GM12878 (cell line): Measurements from ENCODE around the gene CELF3. TPM values are rescaled to one million over a fixed set of nuclear protein-coding genes. Genes with fewer than 3 reads are reported as not detected.

ENCODE experiments used
- ATAC-seq: fragments of 200-7000 bp; cut with Tn5 transposase; 3 replicates; pipeline ENCODE4 v1.9.1; 2020; ENCODE audit warnings: mild to moderate bottlenecking, moderate library complexity
- BruUV-seq: library from RNA; stranded (reverse); fragments of 400-500 nt; replicated peaks from 2 replicates; lab custom pipeline; 2021; lab: Mats Ljungman, UMichigan
- CTCF ChIA-PET: fragments of 300-600 bp; sonication (Branson Sonifier 250); formaldehyde crosslinking; extraction: SDS; loops from one replicate; lab custom pipeline; 2021; ENCODE audit warnings: inconsistent platforms; lab: Yijun Ruan, JAX
- POLR2A ChIA-PET: fragments of 350-600 bp; formaldehyde crosslinking; extraction: SDS; loops from one replicate; lab custom pipeline; 2021; ENCODE audit warnings: inconsistent platforms; lab: Charles Lee
- RAD21 ChIA-PET: fragments of 300-600 bp; sonication (Branson Sonifier 250); formaldehyde crosslinking; loops from one replicate; lab custom pipeline; 2023; ENCODE audit warnings: antibody characterized with exemption; ENCODE audit not compliant: unreplicated experiment; lab: Charles Lee
- SMC1A ChIA-PET: fragments of 300-600 bp; sonication (Branson Sonifier 250); formaldehyde crosslinking; loops from one replicate; lab custom pipeline; 2023; ENCODE audit not compliant: unreplicated experiment, uncharacterized antibody; lab: Charles Lee
- DNase-seq: peaks from one replicate; pipeline ENCODE4 v3.0.0-alpha.2; 2011; ENCODE audit warnings: low read depth, low spot score
- FAIRE-seq: peaks from 3 replicates; lab custom pipeline; 2011; peaks lifted over from hg19 to GRCh38; lab: Jason Lieb, UNC
- H2AFZ ChIP-seq: 2 replicates; pipeline ENCODE4 v1.6.0; 2011; ENCODE audit warnings: low read depth, low read length, control low read depth; ENCODE audit not compliant: control insufficient read depth
- H3K27ac ChIP-seq: 2 replicates; pipeline ENCODE4 v1.5.1; 2011; ENCODE audit warnings: control low read depth; ENCODE audit not compliant: control insufficient read depth, insufficient read depth
- H3K27me3 ChIP-seq, 2 experiments: replicated peaks in 1 of 2; 2 replicates each; pipeline versions ENCODE4 v1.6.0 to v1.6.1; 2011; ENCODE audit warnings: low read length in 1 of 2; ENCODE audit not compliant: control insufficient read depth in 2 of 2, insufficient read depth in 2 of 2
- H3K36me3 ChIP-seq, 2 experiments: 2 replicates each; pipeline ENCODE4 v1.5.1; 2011; ENCODE audit warnings: low read length in 1 of 2; ENCODE audit not compliant: control insufficient read depth in 2 of 2, insufficient read depth in 2 of 2
- H3K4me1 ChIP-seq: 2 replicates; pipeline ENCODE4 v1.6.1; 2011; ENCODE audit warnings: mild to moderate bottlenecking, low read length, moderate library complexity, mixed read lengths; ENCODE audit not compliant: control insufficient read depth, insufficient read depth
- H3K4me2 ChIP-seq: 2 replicates; pipeline ENCODE4 v1.6.0; 2011; ENCODE audit warnings: control low read depth; ENCODE audit not compliant: control insufficient read depth, insufficient read depth
- H3K4me3 ChIP-seq: fragments of 200-600 bp; sonication (generic); 2 replicates; pipeline ENCODE4 v1.5.1; 2016
- H3K79me2 ChIP-seq: 2 replicates; pipeline ENCODE4 v1.6.0; 2011; ENCODE audit warnings: low read length; ENCODE audit not compliant: control insufficient read depth, insufficient read depth
- H3K9ac ChIP-seq: 2 replicates; pipeline ENCODE4 v1.8.0; 2011; ENCODE audit warnings: low read length, control low read depth, mixed read lengths; ENCODE audit not compliant: control insufficient read depth, insufficient read depth
- H3K9me3 ChIP-seq: replicated peaks from 3 replicates; pipeline ENCODE4 v1.5.1; 2011; ENCODE audit warnings: mild to moderate bottlenecking, low read length; ENCODE audit not compliant: control insufficient read depth, insufficient read depth
- H4K20me1 ChIP-seq: 2 replicates; pipeline ENCODE4 v1.6.0; 2011; ENCODE audit not compliant: control insufficient read depth, insufficient read depth
- CBX5 ChIP-seq: sonication (generic); IDR thresholded peaks from 2 replicates; pipeline ENCODE4 v1.6.1; 2016; ENCODE audit warnings: low read depth, moderate library complexity, mild to moderate bottlenecking, inconsistent platforms
- CREB1 ChIP-seq: IDR thresholded peaks from 2 replicates; pipeline ENCODE4 v1.6.1; 2012; ENCODE audit warnings: low read depth, mild to moderate bottlenecking, inconsistent platforms
- EZH2 ChIP-seq: IDR thresholded peaks from 2 replicates; pipeline ENCODE4 v1.6.1; 2012; ENCODE audit warnings: low read depth, mild to moderate bottlenecking, control low read depth, inconsistent platforms, low read length, borderline replicate concordance; ENCODE audit not compliant: control insufficient read depth
- FOXK2 ChIP-seq: fragments of 450-650 bp; IDR thresholded peaks from 2 replicates; pipeline ENCODE4 v1.6.1; 2017; ENCODE audit warnings: mild to moderate bottlenecking, moderate library complexity
- MEF2B ChIP-seq: fragments of 450-650 bp; IDR thresholded peaks from 2 replicates; pipeline ENCODE4 v1.6.1; 2018; ENCODE audit warnings: mild to moderate bottlenecking, moderate library complexity; ENCODE audit not compliant: partially characterized antibody, poor library complexity, severe bottlenecking
- MYB ChIP-seq: fragments of 150-350 bp; IDR thresholded peaks from 2 replicates; pipeline ENCODE4 v1.6.1; 2014; ENCODE audit warnings: mild to moderate bottlenecking, low read depth, low read length, borderline replicate concordance
- PAX5 ChIP-seq: IDR thresholded peaks from 2 replicates; pipeline ENCODE4 v1.6.1; 2011; ENCODE audit warnings: low read depth, low read length, borderline replicate concordance
- PKNOX1 ChIP-seq: fragments of 450-650 bp; IDR thresholded peaks from 2 replicates; pipeline ENCODE4 v1.6.1; 2016; ENCODE audit warnings: mild to moderate bottlenecking
- RAD21 ChIP-seq: IDR thresholded peaks from 2 replicates; pipeline ENCODE4 v1.6.1; 2011; ENCODE audit warnings: mild to moderate bottlenecking, low read depth, low read length, moderate library complexity; ENCODE audit not compliant: insufficient read depth
- RCOR1 ChIP-seq: conservative IDR thresholded peaks from 2 replicates; pipeline ENCODE4 v1.6.1; 2012; ENCODE audit warnings: low read depth, low read length, improper control_type of control experiment
- SRF ChIP-seq, 2 experiments: IDR thresholded peaks; 2 replicates each; pipeline ENCODE4 v1.6.1; 2011; ENCODE audit warnings: low read depth in 2 of 2, low read length in 2 of 2, mild to moderate bottlenecking in 1 of 2, moderate library complexity in 1 of 2
- STAT1 ChIP-seq: fragments of 450-650 bp; conservative IDR thresholded peaks from 2 replicates; pipeline ENCODE4 v1.6.1; 2014; ENCODE audit warnings: antibody characterized with exemption, mild to moderate bottlenecking
- WGBS: methylation state at CpG from one replicate; pipeline ENCODE4 v1.1.6; 2016; ENCODE audit warnings: low lambda C conversion rate; ENCODE audit not compliant: insufficient replicate concordance, insufficient coverage; ENCODE audit errors: missing lambda C conversion rate; 5-methylcytosine and 5-hydroxymethylcytosine counted together
- in situ Hi-C: fragments of 300-500 bp; cut with MboI; formaldehyde crosslinking; loops from 9 replicates; pipeline ENCODE4 v1.14.3; 2018; ENCODE audit warnings: mixed read lengths
- intact Hi-C: fragments of 100-400 bp; cut with micrococcal nuclease; formaldehyde crosslinking; loops from one replicate; pipeline ENCODE4 v1.14.2; 2022; ENCODE audit not compliant: unreplicated experiment
- polyA plus RNA-seq, 11 experiments: library from polyadenylated mRNA; depleted of rRNA in 4 of 11; unstranded in 6 of 11; stranded (reverse) in 5 of 11; fragments of >200 nt; fragmentation: Nextera tagmentation in 4 of 11; fragmentation: Illumina TruSeq in 1 of 11; extraction: Ambion mirVana in 4 of 11; extraction: Trizol in 1 of 11; gene quantifications; 1 replicate in 1 of 11; 2 replicates in 10 of 11; pipeline versions ENCODE4 v1.2.1 to v1.2.3, GENCODE V29; 2011 to 2016; ENCODE audit warnings: inconsistent platforms in 2 of 11, missing spikeins in 2 of 11, low read depth in 1 of 11
- total RNA-seq, 4 experiments: library from RNA; depleted of rRNA in 3 of 4; stranded (reverse); fragments of >200 nt in 3 of 4; fragmentation: Illumina TruSeq in 1 of 4; extraction: Trizol in 1 of 4; gene quantifications; 2 replicates each; pipeline versions ENCODE4 v1.2.1 to v1.2.3, GENCODE V29; 2013 to 2021
- TF ChIP-seq, protein P1 (sequence below): fragments of 450-650 bp; conservative IDR thresholded peaks from 2 replicates; pipeline ENCODE4 v1.6.1; 2017; ENCODE audit warnings: mild to moderate bottlenecking, moderate library complexity

The CELF3 gene
- total and polyA plus RNA-seq, 10 of the 15 experiments (the other 5 are each of a cell fraction or from before 2014, with no cell fraction given): 0.09 TPM; not detected in 9

DNA sequence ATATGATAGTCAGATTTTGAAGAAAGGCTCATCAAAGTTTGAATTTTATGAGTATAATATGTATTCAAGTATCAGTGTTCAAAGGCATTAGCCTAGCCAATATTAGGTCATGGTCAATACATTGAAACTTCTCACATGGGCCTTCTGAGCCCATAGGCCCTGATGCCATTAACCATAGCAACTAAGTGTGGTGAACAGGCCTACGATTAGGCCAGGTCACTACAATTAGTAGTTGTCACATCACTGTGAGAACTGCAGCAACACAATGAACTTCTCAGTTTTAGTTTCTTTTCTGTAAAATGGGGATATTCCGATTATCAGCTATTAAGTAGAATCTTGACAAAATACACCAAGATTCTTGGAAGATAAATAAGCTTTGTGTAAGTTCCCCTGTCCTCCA, 30.0 kb downstream of the CELF3 start:
- SMC1A ChIA-PET: interaction anchor here (1.0 kb wide), 2 partner anchors 13 to 90 kb away, joined by 3 read pairs; no protein-coding TSS in a partner anchor
- Histone ChIP-seq H3K27me3 (no peaks in the 10 kb centered on the region), H3K4me1 (no peaks in the 10 kb centered on the region), H3K9me3 (no peaks in the 10 kb centered on the region), H3K9ac (no peak overlapping the region), H3K27ac (no peak overlapping the region), H4K20me1 (no peaks in the 10 kb centered on the region), H2AFZ (no peak overlapping the region), H3K36me3 (no peaks in the 10 kb centered on the region; a peak in 1 of 4 replicates), H3K79me2 (no peaks in the 10 kb centered on the region), H3K4me3 (no peak overlapping the region), H3K4me2 (no peak overlapping the region)
- CTCF ChIA-PET: interaction anchor here (0.6 to 1.1 kb wide), 3 partner anchors 10 to 604 kb away, joined by 3 read pairs; no protein-coding TSS in a partner anchor
- intact Hi-C loops: no loop called here
- no peak for FAIRE-seq
- in situ Hi-C loops: loop anchor here (5.0 kb wide), 1 partner anchor 51 kb away; no protein-coding TSS in a partner anchor
- 94% methylated on average over 2 of the region's 2 CpGs for WGBS
- TF ChIP-seq MEF2B (no peak), RCOR1 (no peak), STAT1 (no peak), CBX5 (no peak), CREB1 (no peak), SRF (IDR thresholded peaks at IDR 0.05; ENCODE audit: low read depth in 2 of 2, low read length in 2 of 2) (no peak), PAX5 (no peak), MYB (no peak), EZH2 (no peak), FOXK2 (no peak), PKNOX1 (no peak), RAD21 (no peak)
- TF ChIP-seq, protein P1, sequence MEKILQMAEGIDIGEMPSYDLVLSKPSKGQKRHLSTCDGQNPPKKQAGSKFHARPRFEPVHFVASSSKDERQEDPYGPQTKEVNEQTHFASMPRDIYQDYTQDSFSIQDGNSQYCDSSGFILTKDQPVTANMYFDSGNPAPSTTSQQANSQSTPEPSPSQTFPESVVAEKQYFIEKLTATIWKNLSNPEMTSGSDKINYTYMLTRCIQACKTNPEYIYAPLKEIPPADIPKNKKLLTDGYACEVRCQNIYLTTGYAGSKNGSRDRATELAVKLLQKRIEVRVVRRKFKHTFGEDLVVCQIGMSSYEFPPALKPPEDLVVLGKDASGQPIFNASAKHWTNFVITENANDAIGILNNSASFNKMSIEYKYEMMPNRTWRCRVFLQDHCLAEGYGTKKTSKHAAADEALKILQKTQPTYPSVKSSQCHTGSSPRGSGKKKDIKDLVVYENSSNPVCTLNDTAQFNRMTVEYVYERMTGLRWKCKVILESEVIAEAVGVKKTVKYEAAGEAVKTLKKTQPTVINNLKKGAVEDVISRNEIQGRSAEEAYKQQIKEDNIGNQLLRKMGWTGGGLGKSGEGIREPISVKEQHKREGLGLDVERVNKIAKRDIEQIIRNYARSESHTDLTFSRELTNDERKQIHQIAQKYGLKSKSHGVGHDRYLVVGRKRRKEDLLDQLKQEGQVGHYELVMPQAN: no peak
- no TSS peak for BruUV-seq
- RAD21 ChIA-PET: no interaction called here
- POLR2A ChIA-PET: no interaction called here
- ATAC-seq: peak; percentile 54; the same call in 2 of the 3 replicates
- DNase-seq: no peak
